Right cardiac atrium (tissue), 5 donors: ENCODE results near the gene ANO3. TPM values are rescaled to one million over a fixed set of nuclear protein-coding genes. Genes with fewer than 3 reads are reported as not detected.
"Not testable (repeated sequence)": the region's sequence is repeated elsewhere in the genome, so short reads cannot be mapped to it uniquely, and the experiment has no call there.

Source experiments
- ATAC-seq, 2 donors: fragments of 200-7000 bp; cut with Tn5 transposase; one replicate each; pipeline versions ENCODE4 v1.8.0 to v1.9.1; 2020; ENCODE audit warnings: moderate library complexity in 2 of 2, mild to moderate bottlenecking in 1 of 2
- DNase-seq, 3 donors: peaks; one replicate each; pipeline ENCODE4 v3.0.0-alpha.2; 2020
- H3K27ac ChIP-seq: one replicate; pipeline ENCODE4 v1.5.1; 2013; ENCODE audit warnings: mild to moderate bottlenecking, low read length, control low read depth, moderate library complexity
- H3K27me3 ChIP-seq: one replicate; pipeline ENCODE4 v1.6.1; 2013; ENCODE audit not compliant: control insufficient read depth, insufficient read depth
- H3K4me1 ChIP-seq: one replicate; pipeline ENCODE4 v1.6.1; 2013; ENCODE audit warnings: low read length; ENCODE audit not compliant: control insufficient read depth, insufficient read depth
- H3K4me3 ChIP-seq: one replicate; pipeline ENCODE4 v1.5.1; 2013; ENCODE audit warnings: low read length, control low read depth
- H3K9me3 ChIP-seq: one replicate; pipeline ENCODE4 v1.6.1; 2013; ENCODE audit warnings: low read length; ENCODE audit not compliant: control insufficient read depth
- WGBS: extraction: QIAGEN DNeasy Blood & Tissue Kit; methylation state at CpG from one replicate; pipeline ENCODE4 v1.1.7; 2013; 5-methylcytosine and 5-hydroxymethylcytosine counted together
- intact Hi-C, 4 donors: fragments of 100-400 bp; cut with DNase I; formaldehyde crosslinking; loops; one replicate each; pipeline versions ENCODE4 v1.11.0 to v1.14.0; 2022 to 2023
- polyA plus RNA-seq: library from polyadenylated mRNA; stranded (reverse); fragments of 200-250 nt; gene quantifications from one replicate; pipeline ENCODE4 v1.2.3, GENCODE V29; 2013
- total RNA-seq, 4 donors: library from RNA; stranded (reverse); fragmentation: NEBNext Ultra II Directional; extraction: Animal tissue kit (Norgen Biotek cat#: 25700); gene quantifications; one replicate each; pipeline ENCODE4 v1.2.1, GENCODE V29; 2021
- donor health status: healthy with polysubstance abuse.
- donor health status: DM: no; HTN: yes; CAD: no.
- donor health status: DM: no; HTN: no; CAD: no.
- donor health status: DM: no; HTN: yes; CAD: no; lungs with severe emphysema.
- donor health status: DM: yes; HTN: yes; CAD: no.

Gene ANO3
- total and polyA plus RNA-seq, 5 donors = 0.06 to 1.6 (median 0.35) TPM

DNA sequence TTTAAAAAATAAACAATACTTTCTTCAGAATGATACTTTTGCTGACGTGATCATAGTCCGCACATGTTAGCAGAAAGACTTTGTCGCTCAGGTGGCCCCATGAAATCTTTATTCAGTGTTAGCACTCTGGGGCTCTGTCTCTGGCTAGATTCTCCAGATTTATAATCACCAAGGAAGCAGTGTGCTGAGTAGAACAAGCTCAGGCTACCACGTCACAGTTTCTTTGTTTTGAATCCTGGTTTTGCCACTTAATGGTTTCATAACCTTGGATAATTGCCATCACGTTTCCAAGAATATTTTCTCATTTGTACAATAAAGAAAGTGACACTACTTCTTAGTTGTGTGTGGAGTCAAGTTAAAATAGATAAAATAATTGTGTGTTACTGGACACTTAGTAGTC lies 244.0 kb downstream of the ANO3 start:
- intact Hi-C loops = no loop called here
- Histone ChIP-seq H3K4me3 (no peak overlapping the region), H3K27me3 (no peaks in the 10 kb centered on the region), H3K27ac (no peak overlapping the region), H3K4me1 (no peaks in the 10 kb centered on the region), H3K9me3 (no peaks in the 10 kb centered on the region)
- DNase-seq (no peak), ATAC-seq (no peak)
- 71% methylated on average over 5 of the region's 5 CpGs for WGBS

DNA sequence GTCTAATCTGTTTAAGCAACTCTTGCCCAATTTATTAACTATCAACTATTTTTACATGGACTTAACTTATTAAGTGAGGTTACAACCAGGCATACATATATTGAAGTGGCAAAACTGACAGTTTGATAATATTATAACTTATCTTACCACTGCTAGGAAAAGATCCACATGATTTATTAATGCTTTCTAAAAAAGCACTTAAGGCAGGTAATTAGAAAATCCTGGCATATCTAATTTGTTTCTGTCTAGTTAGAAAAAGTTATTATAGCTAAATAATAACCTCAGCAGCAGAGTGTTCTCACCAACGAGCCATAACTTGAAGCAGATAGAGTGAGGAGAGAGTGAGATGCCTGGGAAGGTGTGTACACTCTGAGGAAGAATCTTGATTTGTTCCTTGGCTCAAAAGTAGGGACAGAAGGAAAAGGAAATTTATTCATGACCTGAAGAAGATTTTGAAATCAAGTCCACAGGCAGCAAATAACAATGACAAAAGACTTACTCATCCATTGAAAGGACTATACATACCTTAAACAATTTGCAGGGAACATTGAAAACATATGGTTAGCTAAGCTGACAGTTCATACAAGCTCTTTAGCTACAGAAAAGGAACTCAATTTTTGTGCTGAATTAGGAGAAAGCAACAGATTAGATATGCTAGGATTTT lies 247.2 kb downstream of the ANO3 start:
- H3K27ac ChIP-seq = no peak overlapping the region
- WGBS = 47% methylated on average over 1 of the region's 1 CpG
- intact Hi-C loops = no loop called here
- H3K27me3 ChIP-seq = no peaks in the 10 kb centered on the region
- no peak for ATAC-seq
- no peak overlapping the region for H3K4me3 ChIP-seq
- H3K4me1 ChIP-seq = no peaks in the 10 kb centered on the region
- no peaks in the 10 kb centered on the region for H3K9me3 ChIP-seq
- DNase-seq = no peak

GRCh38 chr11:26579683-26580082 lies 247.8 kb downstream of the ANO3 start:
- 54% methylated on average over 2 of the region's 2 CpGs for WGBS

GRCh38 chr11:26580929-26581328 lies 249.0 kb downstream of the ANO3 start:
- Histone ChIP-seq H3K4me1 (no peaks in the 10 kb centered on the region), H3K4me3 (no peak overlapping the region), H3K27ac (no peak overlapping the region), H3K27me3 (no peaks in the 10 kb centered on the region), H3K9me3 (no peaks in the 10 kb centered on the region)
- DNase-seq (no peak), ATAC-seq (no peak)
- 44% methylated on average over 3 of the region's 3 CpGs for WGBS
- intact Hi-C loops = no loop called here

More at GRCh38 chr11:26579683-26580082, 247.8 kb downstream of the ANO3 start:
- Histone ChIP-seq H3K4me1 (no peaks in the 10 kb centered on the region), H3K4me3 (no peak overlapping the region), H3K9me3 (no peaks in the 10 kb centered on the region), H3K27me3 (no peaks in the 10 kb centered on the region), H3K27ac (no peak overlapping the region)
- DNase-seq (no peak), ATAC-seq (no peak)
- intact Hi-C loops = no loop called here

- intact Hi-C loops = no loop called here
- no peak overlapping the region for H3K27ac ChIP-seq
These were observed 251.6 kb downstream of the ANO3 start for GRCh38 chr11:26583550-26583949.

DNA sequence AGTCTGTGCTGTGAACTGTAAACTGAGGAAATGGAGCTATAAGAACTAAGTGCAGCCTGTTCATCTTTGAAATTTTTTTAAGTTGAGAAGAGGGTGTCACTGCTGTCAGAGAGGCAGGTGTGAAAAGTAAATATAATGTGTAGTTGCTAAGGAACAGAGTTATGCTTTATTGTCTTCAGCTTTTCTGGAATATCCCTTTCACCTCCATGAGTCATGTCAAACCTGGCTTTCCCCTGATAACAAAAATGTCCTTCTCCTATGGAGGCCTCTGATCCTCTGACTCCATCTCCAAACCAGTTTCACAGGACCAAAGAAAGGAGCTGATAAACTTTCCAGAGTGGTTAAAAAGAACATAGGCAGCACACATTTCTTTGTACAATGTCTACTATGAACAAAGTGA lies 252.9 kb downstream of the ANO3 start:
- intact Hi-C loops = no loop called here
- H3K27ac ChIP-seq = no peak overlapping the region

More at GRCh38 chr11:26583550-26583949, 251.6 kb downstream of the ANO3 start:
- H3K4me1 ChIP-seq = no peaks in the 10 kb centered on the region
- H3K9me3 ChIP-seq = no peaks in the 10 kb centered on the region
- no peaks in the 10 kb centered on the region for H3K27me3 ChIP-seq
- 70% methylated on average over 3 of the region's 3 CpGs for WGBS
- no peak for ATAC-seq
- no peak for DNase-seq
- H3K4me3 ChIP-seq = no peak overlapping the region

GRCh38 chr11:26587073-26587472 lies 255.1 kb downstream of the ANO3 start:
- Histone ChIP-seq H3K4me1 (no peaks in the 10 kb centered on the region), H3K9me3 (no peaks in the 10 kb centered on the region), H3K4me3 (no peak overlapping the region), H3K27ac (no peak overlapping the region), H3K27me3 (no peaks in the 10 kb centered on the region)
- ATAC-seq (no peak), DNase-seq (no peak)
- 69% methylated on average over 2 of the region's 2 CpGs for WGBS
- intact Hi-C loops = no loop called here

More for the DNA sequence above, 252.9 kb downstream of the ANO3 start:
- Histone ChIP-seq H3K4me1 (no peaks in the 10 kb centered on the region), H3K4me3 (no peak overlapping the region), H3K27me3 (no peaks in the 10 kb centered on the region), H3K9me3 (no peaks in the 10 kb centered on the region)
- no peak for ATAC-seq
- no peak for DNase-seq

DNA sequence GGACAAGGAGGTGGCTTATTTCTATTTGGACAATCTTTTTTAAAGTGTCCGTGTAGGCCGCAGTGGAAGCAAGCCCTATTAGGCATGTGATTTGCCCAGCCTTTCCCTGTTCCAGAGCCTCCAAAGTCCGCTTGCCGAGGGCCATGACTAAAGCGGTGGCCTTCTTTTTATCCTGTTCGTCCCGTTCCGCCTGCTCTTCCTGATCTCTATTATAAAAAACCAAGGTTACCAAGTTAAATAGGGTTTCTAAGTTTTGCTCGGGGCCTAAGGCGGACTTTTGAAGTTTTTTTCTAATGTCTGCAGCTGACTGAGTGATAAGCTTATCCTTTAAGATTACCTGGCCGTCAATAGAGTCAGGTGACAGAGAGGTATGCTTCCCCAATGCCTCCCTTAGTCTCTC lies 261.8 kb downstream of the ANO3 start:
- ATAC-seq (no peak), DNase-seq (no peak)
- H3K4me1 ChIP-seq = no peaks in the 10 kb centered on the region
- H3K4me3 ChIP-seq = no peak overlapping the region
- WGBS = 66% methylated on average over 11 of the region's 11 CpGs
- intact Hi-C loops = no loop called here
- H3K27ac ChIP-seq = no peak overlapping the region
- H3K27me3 ChIP-seq = no peaks in the 10 kb centered on the region
- H3K9me3 ChIP-seq = no peaks in the 10 kb centered on the region

GRCh38 chr11:26595207-26595865 lies 263.4 kb downstream of the ANO3 start:
- H3K27me3 ChIP-seq, H3K9me3 ChIP-seq, H3K4me1 ChIP-seq, ATAC-seq, H3K4me3 ChIP-seq, intact Hi-C loops, DNase-seq, H3K27ac ChIP-seq: not testable (repeated sequence)
- WGBS = 60% methylated on average over 7 of the region's 7 CpGs

DNA sequence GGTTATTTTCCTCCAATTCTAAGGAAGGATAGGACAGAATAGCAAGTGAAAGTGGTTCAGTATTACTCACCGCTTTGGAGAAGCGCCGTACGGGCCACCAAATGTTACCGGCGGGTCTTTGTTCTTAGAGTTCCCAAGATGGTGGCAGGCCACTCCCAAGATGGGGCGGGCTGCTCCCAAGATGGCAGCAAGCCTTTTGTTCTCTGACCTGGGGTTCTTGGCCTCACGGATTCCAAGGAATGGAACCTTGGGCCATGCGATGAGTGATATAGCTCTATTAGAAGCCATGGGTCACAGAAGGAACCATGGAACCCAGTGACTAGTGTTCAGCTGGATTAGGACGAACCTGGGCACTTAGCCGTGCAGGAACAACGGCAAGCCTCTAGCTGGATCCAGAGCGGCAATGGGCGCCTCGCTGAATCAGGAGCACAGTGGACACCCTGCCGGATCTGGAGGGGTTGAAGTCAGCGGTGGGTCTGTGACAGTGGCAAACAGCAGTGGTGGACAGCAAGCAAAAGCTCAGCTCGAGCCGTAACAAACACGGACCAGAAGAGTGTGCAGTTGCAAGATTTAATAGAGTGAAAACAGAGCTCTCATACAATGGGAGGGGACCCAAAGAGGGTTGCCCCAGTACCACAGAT lies 265.2 kb downstream of the ANO3 start:
- WGBS = 88% methylated on average over 20 of the region's 20 CpGs
- intact Hi-C loops, H3K27me3 ChIP-seq, H3K27ac ChIP-seq, H3K4me3 ChIP-seq, H3K9me3 ChIP-seq, DNase-seq, H3K4me1 ChIP-seq, ATAC-seq: not testable (repeated sequence)

GRCh38 chr11:26597899-26598298 lies 266.0 kb downstream of the ANO3 start:
- WGBS = 85% methylated on average over 2 of the region's 2 CpGs
- DNase-seq = no peak
- H3K9me3 ChIP-seq = no peaks in the 10 kb centered on the region

More at GRCh38 chr11:26597899-26598298, 266.0 kb downstream of the ANO3 start:
- H3K4me1 ChIP-seq = no peaks in the 10 kb centered on the region
- H3K27ac ChIP-seq = no peak overlapping the region
- intact Hi-C loops = no loop called here
- H3K27me3 ChIP-seq = no peaks in the 10 kb centered on the region
- H3K4me3 ChIP-seq = no peak overlapping the region
- ATAC-seq = no peak
